GM12864 (cell line): ENCODE data around the gene CDH4.

Experiments
- DNase-seq: peaks from one replicate; pipeline ENCODE4 v3.0.0-alpha.2; 2011; ENCODE audit warnings: low read depth
- H3K4me3 ChIP-seq: 2 replicates; pipeline ENCODE4 v1.5.1; 2011; ENCODE audit warnings: mild to moderate bottlenecking, low read depth, low read length, control low read depth
- CTCF ChIP-seq: IDR thresholded peaks from 2 replicates; pipeline ENCODE4 v1.5.1; 2011; ENCODE audit warnings: low read depth, mild to moderate bottlenecking, moderate library complexity, low read length, control low read depth, inconsistent platforms; ENCODE audit errors: missing control alignments

Gene CDH4

GRCh38 chr20:61514018-61514365, 261.9 kb downstream of the CDH4 start:
- no peak for TF ChIP-seq CTCF
- H3K4me3 ChIP-seq: no peak overlapping the region
- no peak for DNase-seq

DNA sequence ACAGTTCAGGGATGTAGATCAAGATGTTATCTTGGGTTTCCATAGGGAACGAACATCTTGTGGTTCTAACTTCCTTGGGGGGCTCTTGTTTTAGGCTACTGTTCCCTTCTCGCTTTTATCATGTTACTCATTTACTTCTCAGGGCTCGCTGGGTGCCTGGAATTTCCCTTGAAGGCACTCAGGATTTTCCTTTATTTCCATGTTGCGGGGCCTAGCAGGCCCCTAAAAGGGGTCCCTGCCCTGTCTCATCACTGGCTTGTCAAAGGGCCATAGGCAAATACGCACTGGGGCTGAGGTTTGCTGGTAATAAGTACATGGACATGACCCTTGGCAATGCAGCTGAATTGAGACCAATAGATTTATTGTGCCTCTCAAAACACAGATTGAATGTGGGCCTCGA, 262.3 kb downstream of the CDH4 start:
- no peak for TF ChIP-seq CTCF
- no peak overlapping the region for H3K4me3 ChIP-seq
- DNase-seq: no peak

- DNase-seq: no peak
- H3K4me3 ChIP-seq: no peak overlapping the region
- TF ChIP-seq CTCF: no peak
Measured at GRCh38 chr20:61514805-61515505, 262.9 kb downstream of the CDH4 start.

- no peak overlapping the region for H3K4me3 ChIP-seq
- DNase-seq: no peak
- TF ChIP-seq CTCF: no peak
Measured at GRCh38 chr20:61515922-61516321, 263.9 kb downstream of the CDH4 start.

GRCh38 chr20:61516346-61517208, 264.5 kb downstream of the CDH4 start:
- no peak for DNase-seq
- no peak for TF ChIP-seq CTCF
- no peak overlapping the region for H3K4me3 ChIP-seq

DNA sequence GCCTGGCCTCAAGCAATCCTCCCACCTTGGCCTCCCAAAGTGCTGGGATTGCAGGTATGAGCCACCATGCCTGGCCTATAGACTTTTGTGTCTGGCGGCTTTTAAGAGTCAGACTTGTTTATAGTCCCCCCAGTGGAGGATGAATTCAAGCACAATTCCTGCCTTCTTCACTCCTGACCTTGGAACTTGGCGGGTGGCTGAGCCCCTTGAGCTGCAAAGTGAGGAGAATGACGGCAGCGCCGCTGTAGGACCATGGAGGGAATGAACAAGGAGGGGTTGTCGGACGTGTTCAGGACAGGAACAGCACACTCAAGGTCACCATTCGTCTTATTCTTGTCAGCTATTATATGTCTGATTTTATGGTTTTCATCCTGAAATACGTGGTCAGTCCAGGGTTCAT, 265.4 kb downstream of the CDH4 start:
- DNase-seq: no peak
- H3K4me3 ChIP-seq: no peak overlapping the region
- no peak for TF ChIP-seq CTCF
